ENCODE measurements around the gene FDPS. TPM values are rescaled to one million over a fixed set of nuclear protein-coding genes. Genes with fewer than 3 reads are reported as not detected.
A peak's percentile ranks its signal among the peaks of the same experiment; 100 is the strongest.

The FDPS gene
- total RNA-seq, 1 experiment from 2014 or later, result 339 TPM

DNA sequence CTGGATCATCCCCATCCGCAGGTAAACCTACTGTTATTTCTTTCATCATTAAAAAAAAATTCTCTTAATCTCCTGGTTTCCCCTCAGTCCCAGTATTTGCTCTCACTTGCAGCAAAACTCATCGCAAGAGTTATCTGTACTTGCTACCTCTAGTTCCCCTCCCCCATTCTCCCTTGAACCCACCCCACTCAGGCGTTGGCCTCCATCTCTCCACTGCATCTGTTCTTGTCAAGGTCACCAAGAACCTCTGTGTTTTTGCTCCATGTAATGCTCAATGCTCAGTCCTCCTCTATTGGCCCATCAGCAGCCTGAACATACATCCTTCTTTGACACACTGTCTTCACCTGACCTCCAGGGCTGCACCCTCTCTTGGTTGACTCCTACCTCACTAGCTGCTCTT, 12.0 kb upstream of the FDPS start:
- Histone ChIP-seq H3K27me3 (ENCODE audit: control insufficient read depth, insufficient read depth, low read length) (peaks cover 38% of the 10 kb centered on the region), H3K36me3 (replicated peaks; ENCODE audit: control insufficient read depth, insufficient read depth, low read length) (no peaks in the 10 kb centered on the region), H3K4me3 (ENCODE audit: insufficient read depth, low read depth, low read length) (no peak overlapping the region)
- DNase-seq, result no peak

DNA sequence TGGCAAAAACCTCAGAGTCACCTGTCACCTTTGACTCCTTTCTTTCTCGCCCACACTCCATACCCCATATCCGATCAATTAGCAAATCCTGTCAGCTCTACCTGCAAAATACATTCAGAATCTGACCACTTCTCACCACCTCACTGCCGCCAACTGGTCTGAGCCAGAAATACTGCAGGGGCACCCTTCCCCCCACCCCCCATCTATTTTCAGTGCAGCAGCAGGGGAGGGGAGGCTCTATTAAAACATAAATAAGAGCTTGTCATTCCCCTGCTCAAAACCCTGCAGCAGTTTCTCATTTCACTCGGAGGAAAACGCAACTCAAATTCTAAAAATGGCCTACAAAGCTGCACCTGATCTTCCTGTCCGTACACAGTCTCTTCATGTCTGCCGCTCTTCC, 11.3 kb upstream of the FDPS start:
- Histone ChIP-seq H3K36me3 (replicated peaks; ENCODE audit: control insufficient read depth, insufficient read depth, low read length) (no peaks in the 10 kb centered on the region), H3K27me3 (ENCODE audit: control insufficient read depth, insufficient read depth, low read length) (peaks cover 38% of the 10 kb centered on the region), H3K4me3 (ENCODE audit: insufficient read depth, low read depth, low read length) (no peak overlapping the region)
- no peak for DNase-seq

DNA sequence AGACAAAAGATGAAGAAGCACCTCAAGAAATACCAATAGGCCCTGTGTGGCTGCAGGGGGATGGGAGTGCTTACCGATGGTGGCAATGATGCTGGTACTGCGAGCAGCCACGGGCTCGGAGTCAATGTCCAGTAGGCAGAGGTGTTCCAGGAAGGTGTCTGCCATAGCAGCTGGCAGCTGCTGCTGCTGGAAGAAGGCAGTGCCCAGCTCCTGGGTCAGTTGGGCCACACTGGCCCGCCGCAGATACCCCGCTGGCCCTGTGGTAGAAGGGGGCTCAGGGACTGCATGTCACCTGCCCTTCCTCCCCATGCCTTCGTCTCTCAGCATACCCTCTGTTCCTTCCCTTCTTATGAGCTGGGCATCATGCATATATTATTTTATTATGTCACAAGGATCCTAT, 8.6 kb upstream of the FDPS start:
- DNase-seq, result no peak
- no peaks in the 10 kb centered on the region for H3K36me3 ChIP-seq (replicated peaks; ENCODE audit: control insufficient read depth, insufficient read depth, low read length)
- peaks cover 16% of the 10 kb centered on the region for H3K27me3 ChIP-seq (ENCODE audit: control insufficient read depth, insufficient read depth, low read length)
- no peak overlapping the region for H3K4me3 ChIP-seq (ENCODE audit: insufficient read depth, low read depth, low read length)

DNA sequence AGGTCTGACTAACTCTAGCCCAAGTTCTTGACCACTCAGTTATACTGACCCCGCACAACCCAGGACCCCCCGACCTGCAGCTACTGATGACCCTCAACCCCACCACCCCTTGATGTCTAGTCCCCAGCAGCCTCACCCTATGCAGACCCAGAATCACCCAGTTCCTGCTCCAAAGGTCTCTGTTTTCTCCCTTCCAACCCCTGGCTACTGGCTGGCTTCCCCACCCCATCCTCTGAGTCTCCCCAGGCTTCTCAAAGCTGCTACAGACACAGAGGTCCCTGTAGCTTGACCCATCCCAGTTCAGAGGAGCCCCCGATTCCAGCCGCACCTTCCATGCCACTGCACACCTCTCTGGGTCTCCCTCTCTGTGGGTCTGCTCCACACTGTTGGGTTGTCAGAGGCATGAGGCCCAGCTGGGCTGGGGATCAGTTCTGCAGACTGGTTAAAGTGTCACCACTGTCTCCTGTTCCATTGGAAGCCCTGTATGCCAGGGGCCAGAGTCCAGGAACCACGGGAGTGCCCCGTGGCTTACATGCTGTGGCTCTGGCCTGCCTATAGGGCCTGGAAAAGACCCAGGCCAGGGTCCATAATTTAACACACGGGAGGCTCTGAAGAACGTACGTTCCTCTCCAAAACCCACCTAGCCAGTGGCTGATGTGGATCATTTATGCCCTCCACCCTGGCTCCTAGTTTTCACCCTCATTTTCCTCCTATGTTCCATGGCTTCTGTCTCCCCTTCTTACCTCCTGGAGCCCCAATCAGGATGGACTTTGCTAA, 7.9 kb upstream of the FDPS start:
- Histone ChIP-seq H3K27me3 (ENCODE audit: control insufficient read depth, insufficient read depth, low read length) (peaks cover 9% of the 10 kb centered on the region; the same call in 1 of the 2 replicates), H3K4me3 (ENCODE audit: insufficient read depth, low read depth, low read length) (no peak overlapping the region), H3K36me3 (replicated peaks; ENCODE audit: control insufficient read depth, insufficient read depth, low read length) (no peaks in the 10 kb centered on the region)
- no peak for DNase-seq

DNA sequence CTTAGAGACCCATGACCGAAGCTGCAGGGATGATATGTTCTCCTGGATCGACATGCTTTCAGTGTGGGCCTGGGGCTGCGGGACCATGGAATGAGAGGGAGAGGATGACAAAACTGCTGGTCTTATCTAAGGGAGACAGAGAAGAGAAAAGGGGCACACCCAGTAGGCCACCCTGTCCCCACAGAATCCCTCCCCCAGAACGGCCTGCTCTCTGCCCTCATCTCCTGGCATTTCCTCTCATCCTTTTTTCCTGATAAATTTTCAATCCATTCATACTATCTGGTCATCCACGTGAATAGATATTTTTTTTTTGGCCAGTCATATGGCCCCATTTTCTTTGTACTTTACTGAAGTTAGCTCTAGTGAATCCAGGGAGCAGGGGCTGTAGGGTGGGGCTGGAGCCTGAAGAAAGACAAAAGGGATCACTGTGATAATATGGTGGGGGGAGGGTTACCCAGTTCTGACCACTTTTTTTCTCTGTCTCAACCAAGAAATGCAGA, 7.3 kb upstream of the FDPS start, which contains the start of gene PKLR:
PKLR (minus strand) TSS at position 97 of the 500 bp plus-strand sequence; CDS start at position 54, 43 bp downstream.
- H3K36me3 ChIP-seq (replicated peaks; ENCODE audit: control insufficient read depth, insufficient read depth, low read length), result no peaks in the 10 kb centered on the region
- H3K4me3 ChIP-seq (ENCODE audit: insufficient read depth, low read depth, low read length), result no peak within 1 kb of the TSS
- peaks cover 6% of the 10 kb centered on the region; the same call in 1 of the 2 replicates for H3K27me3 ChIP-seq (ENCODE audit: control insufficient read depth, insufficient read depth, low read length)
- DNase-seq, result no peak

DNA sequence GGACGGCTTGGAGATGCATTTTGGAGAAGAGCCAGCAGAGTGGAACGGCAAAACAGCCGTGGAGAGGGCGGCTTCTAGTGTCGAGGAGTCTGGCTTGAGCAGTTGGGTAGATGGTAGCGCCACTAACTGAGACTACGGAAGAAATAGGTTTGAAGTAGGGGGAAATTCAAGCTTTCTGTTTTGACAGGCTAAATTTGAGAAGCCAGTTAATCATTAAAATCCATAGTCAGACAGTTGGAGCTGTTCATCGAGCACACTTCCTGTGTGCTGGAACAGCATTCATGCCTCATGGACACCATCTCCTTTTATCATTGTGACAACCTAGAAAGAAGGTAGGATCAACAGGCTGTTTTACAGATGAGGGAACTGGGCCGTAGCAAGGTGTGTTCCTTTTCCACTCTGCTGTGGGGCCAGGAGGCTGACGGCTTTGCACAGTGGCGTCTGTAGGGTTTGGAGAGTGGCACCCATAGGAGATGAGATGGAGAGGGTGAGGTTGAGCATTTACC, 4.1 kb upstream of the FDPS start:
- no peak overlapping the region for H3K4me3 ChIP-seq (ENCODE audit: insufficient read depth, low read depth, low read length)
- H3K27me3 ChIP-seq (ENCODE audit: control insufficient read depth, insufficient read depth, low read length), result peaks cover 3% of the 10 kb centered on the region; the same call in 1 of the 2 replicates
- no peaks in the 10 kb centered on the region for H3K36me3 ChIP-seq (replicated peaks; ENCODE audit: control insufficient read depth, insufficient read depth, low read length)
- DNase-seq, result no peak

DNA sequence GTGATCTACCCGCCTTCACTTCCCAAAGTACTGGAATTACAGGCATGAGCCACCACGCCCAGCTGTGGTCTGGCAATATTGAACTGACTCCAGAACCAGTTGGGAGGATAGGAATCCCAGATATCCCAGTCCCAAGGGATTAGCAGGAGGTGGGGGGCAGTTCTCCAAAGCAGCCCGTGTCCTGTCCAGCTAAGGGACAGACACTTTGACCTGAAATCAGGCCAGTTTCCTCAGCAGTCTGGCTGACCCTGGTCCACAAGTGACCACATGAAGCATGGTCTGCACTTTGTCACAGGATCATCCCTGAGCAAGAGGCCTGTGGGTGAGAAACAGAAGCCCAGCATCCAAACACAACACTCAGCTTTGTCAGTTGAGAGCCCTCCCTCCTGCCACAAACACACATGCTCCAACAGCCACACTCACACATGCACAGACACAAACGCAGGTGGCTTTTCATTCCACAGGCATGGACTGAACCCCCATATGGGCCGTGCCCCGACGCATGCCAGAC, 2.7 kb upstream of the FDPS start:
- no peak for DNase-seq
- no peak overlapping the region for H3K4me3 ChIP-seq (ENCODE audit: insufficient read depth, low read depth, low read length)
- H3K36me3 ChIP-seq (replicated peaks; ENCODE audit: control insufficient read depth, insufficient read depth, low read length), result peaks cover 5% of the 10 kb centered on the region
- H3K27me3 ChIP-seq (ENCODE audit: control insufficient read depth, insufficient read depth, low read length), result peaks cover 3% of the 10 kb centered on the region; the same call in 1 of the 2 replicates

DNA sequence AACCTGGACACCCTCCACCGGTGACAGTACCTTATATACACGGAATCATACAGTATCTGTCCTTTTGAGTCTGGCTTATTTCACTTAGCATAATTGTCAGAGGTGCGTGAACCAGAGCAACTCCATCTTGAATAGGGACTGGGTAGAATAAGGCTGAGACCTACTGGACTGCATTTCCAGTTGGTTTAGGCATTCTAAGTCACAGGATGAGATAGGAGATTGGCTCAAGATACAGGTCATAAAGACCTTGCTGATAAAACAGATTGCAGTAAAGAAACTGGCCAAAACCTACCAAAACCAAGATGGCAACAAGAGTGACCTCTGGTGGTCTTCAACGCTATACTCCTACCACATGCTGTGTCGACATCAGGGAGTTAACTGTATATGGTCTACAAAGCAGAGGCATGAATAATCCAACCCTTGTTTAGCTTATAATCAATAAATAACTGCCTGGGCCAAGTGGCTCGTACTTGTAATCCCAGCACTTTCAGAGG, 1.4 kb upstream of the FDPS start:
- no peak overlapping the region for H3K4me3 ChIP-seq (ENCODE audit: insufficient read depth, low read depth, low read length)
- peak; percentile 65 for DNase-seq
- H3K27me3 ChIP-seq (ENCODE audit: control insufficient read depth, insufficient read depth, low read length), result no peaks in the 10 kb centered on the region
- peaks cover 6% of the 10 kb centered on the region for H3K36me3 ChIP-seq (replicated peaks; ENCODE audit: control insufficient read depth, insufficient read depth, low read length)

DNA sequence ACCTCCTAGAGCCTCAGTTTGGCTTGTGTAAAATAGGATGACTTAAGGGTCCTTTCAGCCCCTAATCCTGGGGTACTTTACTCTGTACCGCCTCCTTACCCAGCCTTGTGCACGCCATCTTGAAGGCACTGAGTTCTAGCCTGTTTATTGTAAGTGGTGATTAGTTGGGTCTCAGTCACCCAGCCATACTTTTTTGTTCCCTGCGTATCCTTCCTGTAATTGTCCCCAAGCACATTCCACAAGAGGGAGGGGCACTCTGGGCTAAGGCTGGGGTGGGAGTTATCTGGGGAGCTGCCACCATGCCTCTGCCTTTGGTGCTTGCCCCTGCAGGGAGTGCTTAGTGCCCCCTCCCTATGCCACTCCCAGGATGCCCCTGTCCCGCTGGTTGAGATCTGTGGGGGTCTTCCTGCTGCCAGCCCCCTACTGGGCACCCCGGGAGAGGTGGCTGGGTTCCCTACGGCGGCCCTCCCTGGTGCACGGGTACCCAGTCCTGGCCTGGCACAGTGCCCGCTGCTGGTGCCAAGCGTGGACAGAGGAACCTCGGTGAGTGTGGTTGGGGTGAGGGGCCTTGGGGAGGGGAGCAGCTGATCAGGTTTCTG, 856 bp downstream of the FDPS start:
- DNase-seq, result no peak
- no peaks in the 10 kb centered on the region for H3K27me3 ChIP-seq (ENCODE audit: control insufficient read depth, insufficient read depth, low read length)
- peak overlapping the region; percentile 90 for H3K4me3 ChIP-seq (ENCODE audit: insufficient read depth, low read depth, low read length)
- peaks cover 16% of the 10 kb centered on the region for H3K36me3 ChIP-seq (replicated peaks; ENCODE audit: control insufficient read depth, insufficient read depth, low read length)

DNA sequence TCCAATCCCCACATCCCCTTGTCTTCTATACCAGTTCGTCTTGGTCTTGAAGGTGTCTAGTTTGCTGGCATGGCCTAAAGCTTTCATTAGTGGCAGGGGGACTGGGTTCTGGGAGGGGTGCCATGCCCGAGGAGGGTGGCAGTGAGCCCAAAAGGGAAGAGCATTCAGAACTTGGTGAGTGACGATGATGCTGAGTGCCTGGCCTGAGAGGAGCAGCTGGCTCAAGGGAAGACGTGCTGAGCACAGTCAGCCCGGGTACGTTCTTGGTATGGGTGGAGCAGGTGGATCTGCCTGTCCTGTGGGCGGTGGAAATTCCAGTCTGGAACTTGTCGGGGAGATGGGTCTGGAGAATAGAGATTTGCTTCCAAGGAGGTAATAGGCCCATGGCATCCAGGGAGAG, 4.6 kb downstream of the FDPS start:
- Histone ChIP-seq H3K36me3 (replicated peaks; ENCODE audit: control insufficient read depth, insufficient read depth, low read length) (peaks cover 21% of the 10 kb centered on the region), H3K4me3 (ENCODE audit: insufficient read depth, low read depth, low read length) (no peak overlapping the region), H3K27me3 (ENCODE audit: control insufficient read depth, insufficient read depth, low read length) (no peaks in the 10 kb centered on the region)
- DNase-seq, result no peak

DNA sequence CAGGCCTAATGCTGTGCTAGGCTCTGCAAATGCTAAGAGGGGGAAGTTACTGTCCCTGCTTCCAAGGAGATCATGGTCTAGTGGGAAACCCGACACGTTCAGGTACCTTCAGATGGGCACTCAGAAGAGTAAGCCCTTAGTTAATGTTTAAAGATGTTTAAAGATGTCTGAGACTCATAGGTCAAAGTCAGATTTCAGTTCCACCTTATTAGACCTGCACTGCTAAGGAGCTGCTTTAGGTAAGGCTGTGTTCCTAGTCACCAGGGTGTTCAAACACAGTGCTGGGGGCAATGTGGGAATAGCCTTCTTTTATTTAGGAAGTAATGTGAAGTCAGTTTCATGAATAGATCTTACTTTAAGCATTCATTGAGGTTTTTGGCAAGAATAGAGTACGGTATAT, 8.3 kb downstream of the FDPS start:
- DNase-seq, result no peak
- H3K27me3 ChIP-seq (ENCODE audit: control insufficient read depth, insufficient read depth, low read length), result peaks cover 9% of the 10 kb centered on the region
- peaks cover 27% of the 10 kb centered on the region for H3K36me3 ChIP-seq (replicated peaks; ENCODE audit: control insufficient read depth, insufficient read depth, low read length)
- H3K4me3 ChIP-seq (ENCODE audit: insufficient read depth, low read depth, low read length), result no peak overlapping the region

DNA sequence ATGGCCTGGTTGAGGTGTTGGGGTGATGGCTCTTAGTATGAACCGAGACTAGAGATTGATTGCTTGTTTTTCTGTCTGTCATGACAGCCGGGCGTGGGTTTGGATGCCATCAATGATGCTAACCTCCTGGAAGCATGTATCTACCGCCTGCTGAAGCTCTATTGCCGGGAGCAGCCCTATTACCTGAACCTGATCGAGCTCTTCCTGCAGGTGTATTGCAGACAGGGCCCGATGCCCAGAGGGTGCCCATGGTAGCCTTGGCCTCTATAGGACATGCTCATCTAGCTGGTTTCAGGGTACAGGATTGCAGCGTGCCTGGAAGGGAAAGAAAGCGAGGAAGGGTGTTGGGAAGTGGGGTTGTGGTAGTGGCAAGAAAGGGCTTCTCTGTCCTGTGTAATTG, 9.4 kb downstream of the FDPS start:
- H3K36me3 ChIP-seq (replicated peaks; ENCODE audit: control insufficient read depth, insufficient read depth, low read length), result peaks cover 23% of the 10 kb centered on the region
- no peak overlapping the region for H3K4me3 ChIP-seq (ENCODE audit: insufficient read depth, low read depth, low read length)
- H3K27me3 ChIP-seq (ENCODE audit: control insufficient read depth, insufficient read depth, low read length), result peaks cover 14% of the 10 kb centered on the region
- no peak for DNase-seq

DNA sequence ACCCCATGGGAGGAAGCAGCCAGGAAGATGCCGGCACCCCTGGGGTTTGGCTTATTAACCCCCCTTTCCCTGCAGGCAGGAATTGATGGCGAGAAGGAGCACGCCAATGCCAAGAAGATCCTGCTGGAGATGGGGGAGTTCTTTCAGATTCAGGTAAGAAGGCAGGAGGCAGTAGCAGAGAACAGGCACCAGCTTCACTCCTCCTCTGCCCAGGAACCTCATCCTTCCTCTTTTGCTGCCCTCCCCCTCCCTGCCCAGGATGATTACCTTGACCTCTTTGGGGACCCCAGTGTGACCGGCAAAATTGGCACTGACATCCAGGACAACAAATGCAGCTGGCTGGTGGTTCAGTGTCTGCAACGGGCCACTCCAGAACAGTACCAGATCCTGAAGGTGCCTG, 10.9 kb downstream of the FDPS start:
- peaks cover 14% of the 10 kb centered on the region for H3K27me3 ChIP-seq (ENCODE audit: control insufficient read depth, insufficient read depth, low read length)

DNA sequence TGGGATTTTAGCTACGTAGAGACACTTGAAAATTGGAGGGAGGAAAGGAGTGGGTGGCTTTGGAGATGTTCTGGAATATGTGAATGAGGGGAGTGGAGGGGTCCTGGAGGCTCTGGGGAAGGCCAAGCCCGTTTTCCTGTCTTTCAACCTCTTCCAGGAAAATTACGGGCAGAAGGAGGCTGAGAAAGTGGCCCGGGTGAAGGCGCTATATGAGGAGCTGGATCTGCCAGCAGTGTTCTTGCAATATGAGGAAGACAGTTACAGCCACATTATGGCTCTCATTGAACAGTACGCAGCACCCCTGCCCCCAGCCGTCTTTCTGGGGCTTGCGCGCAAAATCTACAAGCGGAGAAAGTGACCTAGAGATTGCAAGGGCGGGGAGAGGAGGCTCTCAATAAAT, 11.6 kb downstream of the FDPS start:
- peak overlapping the region; percentile 73 for H3K4me3 ChIP-seq (ENCODE audit: insufficient read depth, low read depth, low read length)
- DNase-seq, result no peak
- peaks cover 14% of the 10 kb centered on the region for H3K27me3 ChIP-seq (ENCODE audit: control insufficient read depth, insufficient read depth, low read length)
- peaks cover 14% of the 10 kb centered on the region for H3K36me3 ChIP-seq (replicated peaks; ENCODE audit: control insufficient read depth, insufficient read depth, low read length)

More for the DNA sequence above, 10.9 kb downstream of the FDPS start:
- no peak for DNase-seq
- Histone ChIP-seq H3K36me3 (replicated peaks; ENCODE audit: control insufficient read depth, insufficient read depth, low read length) (peaks cover 17% of the 10 kb centered on the region), H3K4me3 (ENCODE audit: insufficient read depth, low read depth, low read length) (no peak overlapping the region)

Data from H7 (cell line).